HepG2 (cell line): ENCODE data around the gene ENG. TPM values are rescaled to one million over a fixed set of nuclear protein-coding genes. Genes with fewer than 3 reads are reported as not detected.
"Not testable (repeated sequence)": the region's sequence is repeated elsewhere in the genome, so short reads cannot be mapped to it uniquely, and the experiment has no call there.

Source experiments
- ATAC-seq: fragments of 200-7000 bp; cut with Tn5 transposase; 3 replicates; pipeline ENCODE4 v1.9.1; 2020; ENCODE audit warnings: mild to moderate bottlenecking, moderate library complexity
- BruUV-seq: library from RNA; stranded (reverse); fragments of 400-500 nt; replicated peaks from 2 replicates; lab custom pipeline; 2021; lab: Mats Ljungman, UMichigan
- CTCF ChIA-PET: fragments of 300-600 bp; formaldehyde crosslinking; extraction: SDS; loops from one replicate; lab custom pipeline; 2021; ENCODE audit warnings: low total read pairs, inconsistent platforms, low intra/inter-chr PET ratio; lab: Yijun Ruan, JAX
- POLR2A ChIA-PET: fragments of 350-600 bp; sonication (Branson Sonifier 250); formaldehyde crosslinking; loops from one replicate; lab custom pipeline; 2020; ENCODE audit warnings: antibody characterized with exemption, inconsistent platforms; lab: Yijun Ruan, JAX
- DNase-seq: peaks from one replicate; pipeline ENCODE4 v3.0.0-alpha.2; 2015; ENCODE audit warnings: low spot score
- FAIRE-seq: peaks from 3 replicates; lab custom pipeline; 2011; peaks lifted over from hg19 to GRCh38; lab: Jason Lieb, UNC
- H2AFZ ChIP-seq: one replicate; pipeline ENCODE4 v1.6.1; 2011; ENCODE audit warnings: low read length, inconsistent platforms
- H3K27ac ChIP-seq: fragments of 300-600 bp; 3 replicates; pipeline ENCODE4 v1.8.0; 2011; ENCODE audit warnings: mixed run types, mild to moderate bottlenecking, mixed read lengths, low read length, inconsistent platforms; ENCODE audit not compliant: insufficient read depth; ENCODE audit errors: extremely low read length
- H3K27me3 ChIP-seq, 2 experiments: fragments of 200-600 bp in 1 of 2; 2 replicates in 1 of 2; 3 replicates in 1 of 2; pipeline versions ENCODE4 v1.6.0 to v1.8.0; 2011; ENCODE audit warnings: low read length in 2 of 2, mild to moderate bottlenecking in 2 of 2, moderate library complexity in 2 of 2, inconsistent platforms in 1 of 2; ENCODE audit not compliant: insufficient read depth in 2 of 2, control insufficient read depth in 1 of 2
- H3K36me3 ChIP-seq, 2 experiments: fragments of 200-600 bp in 1 of 2; replicated peaks in 1 of 2; 2 replicates in 1 of 2; 3 replicates in 1 of 2; pipeline versions ENCODE4 v1.5.1 to v1.8.0; 2011; ENCODE audit warnings: low read length in 2 of 2, inconsistent platforms in 1 of 2; ENCODE audit not compliant: insufficient read depth in 2 of 2, control insufficient read depth in 1 of 2
- H3K4me1 ChIP-seq: 2 replicates; pipeline ENCODE4 v1.5.1; 2012; ENCODE audit warnings: low read length, inconsistent platforms; ENCODE audit not compliant: insufficient read depth
- H3K4me2 ChIP-seq: 2 replicates; pipeline ENCODE4 v1.6.0; 2011; ENCODE audit warnings: low read depth, low read length, inconsistent platforms
- H3K4me3 ChIP-seq, 3 experiments: fragments of 200-600 bp in 1 of 3; sonication (generic), shearing (Covaris generic) in 1 of 3; replicated peaks in 1 of 3; 2 replicates each; pipeline ENCODE4 v1.5.1; 2011 to 2016; ENCODE audit warnings: low read length in 3 of 3, inconsistent platforms in 2 of 3, low read depth in 2 of 3, mild to moderate bottlenecking in 2 of 3, control low read depth in 1 of 3, mixed read lengths in 1 of 3; ENCODE audit not compliant: insufficient read depth in 1 of 3
- H3K79me2 ChIP-seq: one replicate; pipeline ENCODE4 v1.6.1; 2011; ENCODE audit warnings: low read length, inconsistent platforms; ENCODE audit not compliant: insufficient read depth
- H3K9ac ChIP-seq: 2 replicates; pipeline ENCODE4 v1.6.0; 2011; ENCODE audit warnings: mild to moderate bottlenecking, low read depth, low read length, inconsistent platforms; ENCODE audit not compliant: insufficient read depth
- H3K9me3 ChIP-seq: 2 replicates; pipeline ENCODE4 v1.5.1; 2012; ENCODE audit warnings: mild to moderate bottlenecking, low read length
- H4K20me1 ChIP-seq: 2 replicates; pipeline ENCODE4 v1.6.0; 2011; ENCODE audit warnings: inconsistent platforms, mild to moderate bottlenecking, low read length, moderate library complexity; ENCODE audit not compliant: insufficient read depth
- MNT ChIP-seq: fragments of 450-650 bp; IDR thresholded peaks from 2 replicates; pipeline ENCODE4 v1.6.1; 2016
- SIN3B ChIP-seq: fragments of 150-350 bp; IDR thresholded peaks from 2 replicates; pipeline ENCODE4 v1.6.1; 2014; ENCODE audit warnings: low read length
- WGBS: methylation state at CpG from one replicate; pipeline ENCODE4 v1.1.6; 2017; ENCODE audit warnings: low lambda C conversion rate; 5-methylcytosine and 5-hydroxymethylcytosine counted together
- in situ Hi-C: cut with HindIII; loops from 2 replicates; pipeline ENCODE4 v1.10.0; 2017; ENCODE audit warnings: low pct_unique_long_range_greater_than_20kb; ENCODE audit not compliant: extremely low pct_ligation_motif_present
- intact Hi-C: fragments of 100-400 bp; cut with micrococcal nuclease; formaldehyde crosslinking; loops from one replicate; pipeline ENCODE4 v1.10.0; 2022; ENCODE audit not compliant: unreplicated experiment
- polyA plus RNA-seq, 8 experiments: library from polyadenylated mRNA; depleted of rRNA in 3 of 8; stranded (reverse) in 7 of 8; unstranded in 1 of 8; fragments of >200 nt; fragmentation: Illumina TruSeq in 4 of 8; extraction: Trizol in 4 of 8; gene quantifications; 2 replicates each; pipeline versions ENCODE4 v1.2.1 to v1.2.3, GENCODE V29; 2011 to 2016; ENCODE audit warnings: low read depth in 4 of 8, missing spikeins in 1 of 8, mixed read lengths in 1 of 8; ENCODE audit not compliant: insufficient read depth in 1 of 8
- total RNA-seq, 5 experiments: library from RNA; depleted of rRNA; stranded (reverse); fragments of >200 nt; fragmentation: Illumina TruSeq; extraction: Trizol; gene quantifications; 2 replicates each; pipeline ENCODE4 v1.2.3, GENCODE V29; 2016; ENCODE audit warnings: low read depth in 1 of 5

Gene ENG
- total and polyA plus RNA-seq, 2 of the 13 experiments (the other 11 are each of a cell fraction or from before 2014, with no cell fraction given), result 0.02 to 1.1 TPM

- no peak for DNase-seq
- H3K4me3 ChIP-seq, result no peak overlapping the region
- H3K27me3 ChIP-seq, result no peaks in the 10 kb centered on the region
- in situ Hi-C loops, result loop anchor here (5.0 kb wide), 1 partner anchor 46 kb away; the partner anchor contains the start of gene ST6GALNAC4
- H2AFZ ChIP-seq, result no peak overlapping the region
- POLR2A ChIA-PET, result interaction anchor here (1.9 kb wide), 1 partner anchor 46 kb away, joined by 4 read pairs; the partner anchor contains the start of gene ST6GALNAC4
- H3K9ac ChIP-seq, result no peak overlapping the region
- WGBS, result 91% methylated on average over 11 of the region's 12 CpGs
- no peaks in the 10 kb centered on the region for H3K79me2 ChIP-seq
- H4K20me1 ChIP-seq, result no peaks in the 10 kb centered on the region
- CTCF ChIA-PET, result no interaction called here
- H3K36me3 ChIP-seq, result no peaks in the 10 kb centered on the region; a peak in 2 of 5 replicates
- BruUV-seq, result no TSS peak
- H3K4me1 ChIP-seq, result peaks cover 19% of the 10 kb centered on the region
- ATAC-seq, result no peak
- intact Hi-C loops, result loop anchor here (1.0 kb wide), 2 partner anchors 50 to 85 kb away; partner anchors contain the start of gene CDK9
- no peaks in the 10 kb centered on the region for H3K9me3 ChIP-seq
- no peak for FAIRE-seq
- no peak overlapping the region for H3K27ac ChIP-seq
- TF ChIP-seq MNT (0 out of 2 replicates have a peak, but pooled peaks have one; percentile 16), SIN3B (no peak)
- no peak overlapping the region for H3K4me2 ChIP-seq
Measured at GRCh38 chr9:127870887-127871286, 16.4 kb upstream of the ENG start.

- peaks cover 13% of the 10 kb centered on the region for H3K4me1 ChIP-seq
- not testable (repeated sequence) for H3K27me3 ChIP-seq, DNase-seq, FAIRE-seq, H3K9ac ChIP-seq, H3K79me2 ChIP-seq, ATAC-seq, H3K4me3 ChIP-seq, H3K27ac ChIP-seq, H3K36me3 ChIP-seq, H4K20me1 ChIP-seq, H3K4me2 ChIP-seq, BruUV-seq, H3K9me3 ChIP-seq, H2AFZ ChIP-seq
- WGBS, result 63% methylated on average over 9 of the region's 9 CpGs
- intact Hi-C loops, result loop anchor here (1.0 kb wide), 2 partner anchors 51 to 84 kb away; partner anchors contain the start of gene CDK9
- ChIA-PET CTCF (interaction anchor here (1.0 to 1.3 kb wide), 5 partner anchors 44 to 280 kb away, joined by 3 to 10 read pairs (median 7); partner anchors contain the start of gene TOR2A), POLR2A (interaction anchor here (0.6 to 1.9 kb wide), 7 partner anchors 27 to 430 kb away, joined by 3 to 5 read pairs (median 4); partner anchors contain the start of genes FPGS and ST6GALNAC4)
- in situ Hi-C loops, result loop anchor here (5.0 kb wide), 1 partner anchor 47 kb away; the partner anchor contains the start of gene ST6GALNAC4
Measured at GRCh38 chr9:127870153-127870491, 15.7 kb upstream of the ENG start.
